Breast epithelium (tissue), 3 donors: ENCODE measurements around the gene NDUFB10.

Experiments used
- POLR2A ChIP-seq: fragments of 450-650 bp; IDR thresholded peaks from one replicate; pipeline ENCODE4 v1.6.1; 2016; ENCODE audit warnings: antibody characterized with exemption, mild to moderate bottlenecking, moderate library complexity
- POLR2AphosphoS5 ChIP-seq, 3 donors: sonication (generic); formaldehyde crosslinking; IDR thresholded peaks; one replicate each; pipeline ENCODE4 v1.6.1; 2017; ENCODE audit warnings: antibody characterized with exemption in 3 of 3
- TF ChIP-seq, protein P1 (sequence below), 3 donors: fragments of 450-650 bp; IDR thresholded peaks; one replicate each; pipeline ENCODE4 v1.5.1; 2016 to 2017; ENCODE audit warnings: antibody characterized with exemption in 3 of 3, mild to moderate bottlenecking in 3 of 3, moderate library complexity in 3 of 3

DNA sequence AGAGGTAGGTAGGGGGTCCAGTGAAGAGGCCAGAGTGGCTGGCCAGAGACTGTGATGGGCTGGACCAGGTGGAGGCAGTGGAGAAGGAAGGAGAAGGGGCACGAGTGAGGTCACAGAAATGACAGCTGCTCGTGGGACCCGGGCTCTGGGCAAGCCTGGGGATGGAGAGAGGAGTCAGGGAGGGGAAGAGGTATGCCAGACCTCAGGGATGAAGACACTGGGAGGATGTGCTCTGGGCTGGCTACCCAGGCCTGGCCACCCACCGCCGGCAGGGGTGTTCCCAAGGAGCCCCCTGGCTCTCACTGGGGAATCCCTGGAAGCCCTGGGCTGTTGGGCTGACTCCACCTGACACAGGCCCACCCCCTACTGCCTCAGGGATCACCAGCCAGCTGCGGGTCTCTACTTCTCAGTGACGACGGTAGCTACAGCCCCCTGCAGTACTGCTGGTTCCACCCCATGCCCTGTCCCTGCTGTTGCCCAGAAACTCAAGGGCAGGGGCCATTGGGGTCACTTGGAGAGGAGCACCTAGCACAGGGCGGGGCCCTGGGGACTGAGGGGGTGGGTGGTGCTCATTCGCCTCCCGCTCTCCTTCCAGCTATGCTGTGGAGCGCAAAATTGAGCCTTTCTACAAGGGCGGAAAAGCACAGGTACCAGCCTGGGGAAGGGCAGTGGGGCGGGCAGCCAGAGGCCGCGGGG lies 14.3 kb downstream of the NDUFB10 start:
- TF ChIP-seq POLR2A (no peak), POLR2AphosphoS5 (IDR thresholded peaks at IDR 0.05) (no peak)
- TF ChIP-seq, protein P1, sequence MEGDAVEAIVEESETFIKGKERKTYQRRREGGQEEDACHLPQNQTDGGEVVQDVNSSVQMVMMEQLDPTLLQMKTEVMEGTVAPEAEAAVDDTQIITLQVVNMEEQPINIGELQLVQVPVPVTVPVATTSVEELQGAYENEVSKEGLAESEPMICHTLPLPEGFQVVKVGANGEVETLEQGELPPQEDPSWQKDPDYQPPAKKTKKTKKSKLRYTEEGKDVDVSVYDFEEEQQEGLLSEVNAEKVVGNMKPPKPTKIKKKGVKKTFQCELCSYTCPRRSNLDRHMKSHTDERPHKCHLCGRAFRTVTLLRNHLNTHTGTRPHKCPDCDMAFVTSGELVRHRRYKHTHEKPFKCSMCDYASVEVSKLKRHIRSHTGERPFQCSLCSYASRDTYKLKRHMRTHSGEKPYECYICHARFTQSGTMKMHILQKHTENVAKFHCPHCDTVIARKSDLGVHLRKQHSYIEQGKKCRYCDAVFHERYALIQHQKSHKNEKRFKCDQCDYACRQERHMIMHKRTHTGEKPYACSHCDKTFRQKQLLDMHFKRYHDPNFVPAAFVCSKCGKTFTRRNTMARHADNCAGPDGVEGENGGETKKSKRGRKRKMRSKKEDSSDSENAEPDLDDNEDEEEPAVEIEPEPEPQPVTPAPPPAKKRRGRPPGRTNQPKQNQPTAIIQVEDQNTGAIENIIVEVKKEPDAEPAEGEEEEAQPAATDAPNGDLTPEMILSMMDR (IDR thresholded peaks at IDR 0.05), result no peak
